Fibroblast of upper back skin (primary cell): ENCODE data around the gene ST8SIA4.
A peak's percentile ranks its signal among the peaks of the same experiment; 100 is the strongest.

Source experiments
- DNase-seq: peaks from one replicate; pipeline ENCODE4 v3.0.0-alpha.2; 2013

ST8SIA4 gene

DNA sequence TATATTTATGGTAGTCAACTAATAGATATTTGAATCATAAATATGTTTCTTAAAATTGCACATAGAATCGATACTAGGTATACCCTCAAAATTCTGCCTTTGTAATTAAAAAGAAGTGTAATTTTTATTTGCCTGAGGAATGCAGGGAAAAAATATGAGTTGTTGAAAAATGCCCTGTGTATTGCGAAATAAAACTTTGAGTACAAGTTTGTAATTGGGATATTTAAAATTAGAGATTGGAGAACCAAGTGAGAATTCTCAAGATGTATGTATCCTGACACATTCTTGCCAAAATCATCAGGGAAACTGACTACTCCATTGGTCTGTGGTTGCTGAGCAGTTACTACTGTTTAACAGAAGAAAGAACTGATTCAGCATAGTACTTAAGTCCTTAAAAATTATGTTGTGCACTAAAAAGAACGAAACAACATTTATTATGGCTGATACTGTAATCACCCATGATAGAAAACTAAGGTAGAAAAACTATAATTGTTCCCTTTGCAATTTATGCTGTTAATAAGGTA lies 36.0 kb downstream of the ST8SIA4 start:
- DNase-seq: no peak

DNA sequence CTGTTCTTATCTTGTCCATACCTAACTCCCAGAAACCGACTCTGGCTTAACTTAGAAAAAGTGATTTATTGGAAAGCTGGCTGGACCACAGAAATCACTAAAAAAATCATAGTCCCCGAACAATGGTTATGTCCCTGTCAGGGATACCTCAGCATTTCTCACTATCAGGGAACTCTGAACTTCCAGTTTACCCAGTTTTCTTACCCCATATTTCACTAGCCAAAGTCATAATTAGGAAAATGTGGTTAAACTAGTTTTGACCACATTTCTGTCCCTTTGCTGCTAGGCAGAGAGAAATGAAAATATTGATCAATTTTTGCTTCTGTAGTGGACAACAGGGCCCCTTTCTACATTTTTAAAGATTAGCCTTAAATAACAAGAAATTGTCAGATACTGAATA lies 38.2 kb downstream of the ST8SIA4 start:
- no peak for DNase-seq

DNA sequence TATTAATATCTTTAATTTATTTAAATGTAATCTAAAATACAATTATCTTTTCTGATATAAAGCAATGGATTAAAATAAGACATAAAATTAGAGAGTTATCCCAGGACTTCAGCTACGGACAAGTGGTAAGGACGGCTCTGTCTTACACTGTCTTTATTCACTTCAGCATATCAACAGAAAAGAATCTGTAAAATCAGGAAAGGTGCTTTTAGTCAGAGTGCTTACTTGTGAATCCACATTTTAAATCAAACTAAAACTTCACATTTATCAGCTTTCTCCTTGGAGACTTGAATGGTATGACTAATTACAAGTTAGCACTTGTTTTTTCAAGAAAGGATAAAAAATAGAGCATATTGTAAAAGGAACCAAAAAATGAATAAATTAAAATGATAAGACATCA lies 39.3 kb downstream of the ST8SIA4 start:
- no peak for DNase-seq

DNA sequence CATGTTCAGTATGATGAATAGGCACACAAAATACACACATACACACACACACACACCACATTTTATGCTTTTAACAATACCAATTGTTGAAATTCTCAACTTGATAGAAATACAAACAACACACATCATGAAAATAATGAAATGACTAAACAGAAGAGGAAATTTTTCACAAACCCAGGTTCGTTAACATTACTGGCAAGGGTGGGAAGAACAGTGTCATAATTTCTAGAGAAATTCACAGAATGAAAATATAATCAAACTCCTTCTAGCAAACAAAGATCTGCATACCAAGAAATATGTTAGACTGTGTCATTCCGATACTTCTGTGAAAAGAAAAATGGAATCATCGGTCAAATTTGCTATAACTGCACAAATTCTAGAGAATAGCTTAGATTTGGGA lies 41.9 kb downstream of the ST8SIA4 start:
- no peak for DNase-seq

DNA sequence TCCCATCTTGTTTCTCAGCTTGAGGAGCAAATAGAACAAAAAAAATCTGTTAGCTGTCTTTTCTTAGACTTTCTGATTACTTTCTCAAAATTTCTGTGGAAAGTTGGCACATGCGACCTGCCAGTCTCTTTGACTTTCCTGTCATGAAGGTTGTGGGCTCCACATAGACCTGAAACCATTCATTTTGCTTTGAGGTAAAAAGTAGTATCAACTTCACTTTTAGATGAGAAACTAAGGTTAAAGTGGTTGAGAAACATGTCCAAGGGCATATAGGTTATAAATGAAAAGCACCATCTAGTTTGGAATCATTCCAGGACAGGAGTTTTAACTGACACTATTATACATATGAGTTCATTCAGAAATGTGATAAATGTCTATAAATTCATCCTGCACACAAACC lies 42.7 kb downstream of the ST8SIA4 start:
- no peak for DNase-seq

- no peak for DNase-seq
These were observed 44.0 kb downstream of the ST8SIA4 start for GRCh38 chr5:100858987-100859545.

GRCh38 chr5:100856462-100856861 lies 46.6 kb downstream of the ST8SIA4 start:
- DNase-seq: no peak

- no peak for DNase-seq
These were observed 47.1 kb downstream of the ST8SIA4 start for GRCh38 chr5:100855937-100856430.

DNA sequence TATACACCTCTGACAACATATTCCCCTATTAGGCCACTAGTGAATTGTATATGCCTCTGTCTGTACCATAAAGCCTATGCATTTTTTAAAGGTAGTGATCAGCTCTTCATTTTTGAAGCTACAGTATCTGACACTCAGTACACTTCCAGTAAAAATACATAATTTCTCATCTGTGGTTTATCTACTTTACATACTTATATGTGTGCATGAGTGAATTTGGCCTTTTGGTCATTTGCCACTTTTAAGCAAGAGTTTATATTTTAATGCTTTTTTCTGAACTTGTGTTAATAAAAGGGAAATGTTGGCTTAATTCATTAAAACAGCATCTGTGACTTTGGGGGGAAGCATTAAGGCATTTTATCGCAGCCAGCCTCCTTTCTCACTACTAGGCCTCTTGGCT lies 47.8 kb downstream of the ST8SIA4 start:
- DNase-seq: no peak

DNA sequence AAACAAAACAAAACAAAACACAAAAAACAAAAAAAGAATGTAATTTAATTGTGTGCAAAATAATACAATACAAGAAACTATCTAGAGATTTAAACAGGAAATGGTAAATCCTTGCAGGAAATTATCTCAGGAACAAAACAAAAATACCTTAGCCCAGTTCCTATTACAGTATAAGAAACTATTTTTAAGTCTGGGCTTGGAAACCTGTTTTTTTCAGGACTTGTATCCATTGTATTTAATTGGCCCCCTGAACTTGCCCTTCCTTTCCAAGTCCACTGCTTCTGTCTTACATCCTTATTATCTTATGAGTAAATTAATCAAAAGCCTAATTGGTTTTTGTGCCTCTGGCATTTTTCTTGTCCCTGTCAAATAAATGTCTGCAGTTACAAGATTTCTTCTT lies 48.5 kb downstream of the ST8SIA4 start:
- no peak for DNase-seq

GRCh38 chr5:100853582-100853981 lies 49.5 kb downstream of the ST8SIA4 start:
- no peak for DNase-seq

DNA sequence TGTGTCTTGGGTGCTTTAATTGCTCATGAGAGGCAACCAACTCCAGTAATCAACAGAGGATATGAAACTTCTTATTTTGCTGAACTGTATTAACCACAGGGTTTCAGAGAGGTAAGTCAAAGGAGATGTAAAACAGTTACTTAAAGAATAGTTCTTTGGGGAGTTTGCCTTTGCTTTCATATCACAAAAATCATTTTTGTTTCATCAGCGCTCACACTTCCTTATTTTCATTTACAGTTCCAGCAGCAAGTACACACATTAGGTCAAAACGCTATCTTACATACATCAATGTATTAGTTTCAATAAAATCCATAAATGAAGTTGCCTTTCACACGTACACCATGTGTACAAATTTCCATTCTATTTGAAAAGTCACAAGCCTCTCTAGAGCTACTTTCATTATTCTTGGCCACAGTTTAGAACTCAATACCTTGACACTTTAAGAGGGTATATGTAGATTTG lies 50.1 kb downstream of the ST8SIA4 start:
- no peak for DNase-seq

- DNase-seq: no peak
These were observed 51.0 kb downstream of the ST8SIA4 start for GRCh38 chr5:100852051-100852450.

GRCh38 chr5:100846772-100847171 lies 56.3 kb downstream of the ST8SIA4 start:
- DNase-seq: peak; percentile 62

- DNase-seq: no peak
These were observed 61.0 kb downstream of the ST8SIA4 start for GRCh38 chr5:100842080-100842479.

DNA sequence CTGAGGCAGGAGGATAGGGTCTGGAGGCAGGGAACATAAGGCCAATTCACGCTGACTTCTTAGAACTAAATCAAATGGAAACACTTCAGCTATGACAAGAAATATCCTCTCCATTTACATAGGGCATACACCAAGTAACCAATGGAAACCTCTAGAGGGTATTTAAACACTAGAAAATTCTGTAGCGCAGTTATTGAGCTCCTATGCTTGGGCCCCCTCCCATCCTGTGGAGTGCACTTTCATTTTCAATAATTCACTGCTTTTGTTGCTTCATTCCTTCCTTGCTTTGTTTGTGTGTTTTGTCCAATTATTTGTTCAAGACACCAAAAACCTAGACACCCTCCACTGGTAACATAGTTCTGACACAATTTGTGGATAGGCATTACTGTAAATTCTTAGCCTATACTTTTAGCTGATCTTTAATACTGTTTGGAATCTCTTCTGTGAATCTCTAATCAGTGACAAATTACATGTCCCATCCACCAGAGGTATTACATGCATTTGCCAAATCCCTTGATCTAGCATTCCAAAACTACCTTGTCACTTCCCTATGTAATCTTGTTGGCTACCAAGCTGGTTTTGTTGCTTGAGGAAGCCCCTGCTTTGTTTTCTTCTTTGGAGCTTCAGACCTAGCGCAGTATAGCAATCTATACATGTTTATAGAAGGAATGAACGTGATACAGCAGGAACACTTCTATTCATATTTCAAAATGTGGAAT lies 61.6 kb downstream of the ST8SIA4 start:
- peak; percentile 11 for DNase-seq

GRCh38 chr5:100840789-100841188 lies 62.3 kb downstream of the ST8SIA4 start:
- no peak for DNase-seq

GRCh38 chr5:100840370-100840769 lies 62.7 kb downstream of the ST8SIA4 start:
- DNase-seq: peak; percentile 63

- DNase-seq: peak; percentile 23
These were observed 65.0 kb downstream of the ST8SIA4 start for GRCh38 chr5:100838048-100838473.

GRCh38 chr5:100834519-100834918 lies 68.6 kb downstream of the ST8SIA4 start:
- no peak for DNase-seq

GRCh38 chr5:100832252-100833230 lies 70.5 kb downstream of the ST8SIA4 start:
- DNase-seq: no peak

DNA sequence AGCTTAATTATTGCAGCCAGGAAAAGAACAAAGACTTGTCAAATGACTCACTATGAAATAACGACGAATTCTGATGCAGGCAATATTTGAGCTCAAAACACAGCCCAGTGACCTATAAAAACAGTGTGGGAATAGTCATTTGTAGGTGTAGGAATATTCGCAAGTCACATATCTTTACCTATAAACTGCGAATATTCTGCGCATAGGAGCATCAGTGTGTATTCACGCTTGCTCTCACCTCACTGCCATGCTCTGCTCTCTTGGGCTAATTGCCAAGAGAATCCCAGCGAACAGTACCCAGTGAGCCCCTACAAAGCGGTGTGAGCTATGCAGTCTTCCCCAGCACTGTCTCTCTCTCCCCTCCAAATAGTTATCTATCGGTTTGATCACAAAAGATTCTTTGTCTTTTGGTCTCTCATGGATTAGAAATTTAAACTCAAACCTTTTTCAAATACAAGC lies 74.2 kb downstream of the ST8SIA4 start:
- DNase-seq: no peak
